Stomach (tissue), 9 donors: ENCODE data around the gene TMEM138. TPM values are rescaled to one million over a fixed set of nuclear protein-coding genes. Genes with fewer than 3 reads are reported as not detected.

Experiments used
- DNase-seq, 2 donors: peaks; one replicate each; pipeline versions ENCODE4 v3.0.0 to v3.0.0-alpha.2; 2013 to 2019
- H3K27ac ChIP-seq, 5 donors: fragments of 200-600 bp in 4 of 5; sonication (generic) in 4 of 5; one replicate each; pipeline ENCODE4 v1.5.1; 2013 to 2019; ENCODE audit warnings: mild to moderate bottlenecking in 1 of 5, moderate library complexity in 1 of 5
- H3K27me3 ChIP-seq, 3 donors: fragments of 200-600 bp; sonication (generic); one replicate each; pipeline ENCODE4 v1.5.1; 2017 to 2019; ENCODE audit warnings: mixed run types in 1 of 3
- H3K36me3 ChIP-seq, 4 donors: fragments of 200-600 bp; sonication (generic); 1 replicate in 3 of 4; 2 replicates in 1 of 4; pipeline ENCODE4 v1.5.1; 2016 to 2019
- H3K4me1 ChIP-seq, 4 donors: fragments of 200-600 bp; sonication (generic); one replicate each; pipeline ENCODE4 v1.5.1; 2016 to 2019
- H3K4me3 ChIP-seq, 4 donors: fragments of 200-600 bp; sonication (generic) in 3 of 4; one replicate each; pipeline ENCODE4 v1.5.1; 2016 to 2019; ENCODE audit warnings: mild to moderate bottlenecking in 1 of 4
- H3K9me3 ChIP-seq, 4 donors: fragments of 200-600 bp; sonication (generic); one replicate each; pipeline ENCODE4 v1.5.1; 2016 to 2019
- CTCF ChIP-seq, 7 experiments: fragments of 450-650 bp in 4 of 7; fragments of 200-600 bp in 3 of 7; sonication (generic) in 3 of 7; IDR thresholded peaks; one replicate each; pipeline ENCODE4 v1.5.1; 2016 to 2019; ENCODE audit warnings: antibody characterized with exemption in 7 of 7, control low read depth in 2 of 7, mild to moderate bottlenecking in 1 of 7
- EP300 ChIP-seq: sonication (generic); formaldehyde crosslinking; IDR thresholded peaks from one replicate; pipeline ENCODE4 v1.6.1; 2017; ENCODE audit warnings: antibody characterized with exemption
- POLR2A ChIP-seq, 4 donors: fragments of 450-650 bp; IDR thresholded peaks; one replicate each; pipeline ENCODE4 v1.6.1; 2016; ENCODE audit warnings: antibody characterized with exemption in 4 of 4, control low read depth in 2 of 4, mild to moderate bottlenecking in 1 of 4, moderate library complexity in 1 of 4
- POLR2AphosphoS5 ChIP-seq, 3 donors: sonication (generic); formaldehyde crosslinking; IDR thresholded peaks; one replicate each; pipeline ENCODE4 v1.6.1; 2016; ENCODE audit warnings: antibody characterized with exemption in 3 of 3
- WGBS, 5 donors: extraction: QIAGEN DNeasy Blood & Tissue Kit in 3 of 5; methylation state at CpG; one replicate each; pipeline versions ENCODE4 v1.1.5 to v1.1.7; 2013 to 2018; 5-methylcytosine and 5-hydroxymethylcytosine counted together
- intact Hi-C: fragments of 100-400 bp; cut with DNase I; formaldehyde crosslinking; loops from one replicate; pipeline ENCODE4 v1.15.1; 2023; ENCODE audit warnings: low total_unique reads
- polyA plus RNA-seq, 3 donors: library from polyadenylated mRNA; stranded (reverse); fragments of 200-250 nt; gene quantifications; one replicate each; pipeline ENCODE4 v1.2.3, GENCODE V29; 2013
- total RNA-seq, 5 donors: library from RNA; depleted of rRNA; stranded (reverse); fragments of >200 nt; gene quantifications; one replicate each; pipeline versions ENCODE4 v1.1.0 to v1.2.3, GENCODE V29; 2014 to 2016
- donor health status: healthy with polysubstance abuse.
- donor health status: Bipolar disorder and iron deficiency.
- donor health status: healthy.

The TMEM138 gene
- total and polyA plus RNA-seq, 8 donors, result 12.2 to 190 (median 23.4) TPM

- 93 to 95% (median 93%) methylated on average over 5 of the region's 5 CpGs for WGBS, 5 donors
- Histone ChIP-seq H3K4me3 (no peak overlapping the region), H3K27ac (no peak overlapping the region), H3K4me1 (no peaks in the 10 kb centered on the region), H3K9me3 (no peaks in the 10 kb centered on the region), H3K27me3 (no peaks in the 10 kb centered on the region), H3K36me3 (peaks cover 94 to 100% (median 100%) of the 10 kb centered on the region in 4 donors)
- TF ChIP-seq CTCF (IDR thresholded peaks at IDR 0.05), result no peak
- no peak for TF ChIP-seq POLR2A (IDR thresholded peaks at IDR 0.05)
- TF ChIP-seq EP300, result no peak
- TF ChIP-seq POLR2AphosphoS5 (IDR thresholded peaks at IDR 0.05), result no peak
- intact Hi-C loops, result no loop called here
- DNase-seq, result no peak
These were observed 45.0 kb downstream of the TMEM138 start for GRCh38 chr11:61406991-61407728.

GRCh38 chr11:61411589-61411988 lies 49.4 kb downstream of the TMEM138 start:
- 76 to 84% (median 80%) methylated on average over 9 of the region's 9 CpGs for WGBS, 5 donors
- intact Hi-C loops, result no loop called here
- peaks cover 98 to 100% (median 100%) of the 10 kb centered on the region in 4 donors for H3K36me3 ChIP-seq

GRCh38 chr11:61413496-61413895 lies 51.3 kb downstream of the TMEM138 start:
- 76 to 89% (median 78%) methylated on average over 3 of the region's 3 CpGs for WGBS, 5 donors
- peaks cover 0 to 38% (median 19%) of the 10 kb centered on the region in 4 donors for H3K4me1 ChIP-seq
- intact Hi-C loops, result no loop called here
- no peak overlapping the region for H3K4me3 ChIP-seq
- TF ChIP-seq POLR2AphosphoS5 (IDR thresholded peaks at IDR 0.05) (no peak), CTCF (IDR thresholded peaks at IDR 0.05) (no peak), POLR2A (IDR thresholded peaks at IDR 0.05) (no peak), EP300 (no peak)
- H3K27me3 ChIP-seq, result no peaks in the 10 kb centered on the region
- H3K27ac ChIP-seq, result no peak overlapping the region
- DNase-seq, result no peak
- H3K9me3 ChIP-seq, result no peaks in the 10 kb centered on the region
- H3K36me3 ChIP-seq, result peaks cover 95 to 100% (median 100%) of the 10 kb centered on the region in 4 donors

More at GRCh38 chr11:61411589-61411988, 49.4 kb downstream of the TMEM138 start:
- H3K27me3 ChIP-seq, result no peaks in the 10 kb centered on the region
- no peaks in the 10 kb centered on the region for H3K9me3 ChIP-seq
- H3K27ac ChIP-seq, result no peak overlapping the region
- H3K4me3 ChIP-seq, result no peak overlapping the region
- H3K4me1 ChIP-seq, result peaks cover 0 to 19% (median 6%) of the 10 kb centered on the region in 4 donors
- DNase-seq, result no peak
- TF ChIP-seq CTCF (IDR thresholded peaks at IDR 0.05) (no peak), POLR2AphosphoS5 (IDR thresholded peaks at IDR 0.05) (no peak), EP300 (no peak), POLR2A (IDR thresholded peaks at IDR 0.05) (no peak)

GRCh38 chr11:61414547-61414946 lies 52.4 kb downstream of the TMEM138 start:
- Histone ChIP-seq H3K4me1 (peaks cover 0 to 44% (median 19%) of the 10 kb centered on the region in 4 donors), H3K27ac (no peak overlapping the region), H3K9me3 (no peaks in the 10 kb centered on the region), H3K4me3 (no peak overlapping the region), H3K36me3 (peaks cover 93 to 100% (median 100%) of the 10 kb centered on the region in 4 donors), H3K27me3 (no peaks in the 10 kb centered on the region)
- intact Hi-C loops, result no loop called here
- no peak for TF ChIP-seq POLR2AphosphoS5 (IDR thresholded peaks at IDR 0.05)
- TF ChIP-seq POLR2A (IDR thresholded peaks at IDR 0.05), result no peak
- TF ChIP-seq EP300, result no peak
- TF ChIP-seq CTCF (IDR thresholded peaks at IDR 0.05), result no peak
- 68 to 81% (median 77%) methylated on average over 2 of the region's 2 CpGs for WGBS, 5 donors
- DNase-seq, result no peak
